OCI-LY1 (cell line): Measurements from ENCODE around the gene MARK2.

Experiments
- H2AFZ ChIP-seq: fragments of 200-600 bp; sonication (generic), shearing (Covaris generic); 2 replicates; pipeline ENCODE4 v1.6.0; 2014; ENCODE audit warnings: antibody characterized with exemption, mild to moderate bottlenecking, low read length
- H3F3A ChIP-seq: fragments of 200-600 bp; sonication (generic), shearing (Covaris generic); 2 replicates; pipeline ENCODE4 v1.6.0; 2014; ENCODE audit warnings: mild to moderate bottlenecking, antibody characterized with exemption, low read length, moderate library complexity; ENCODE audit not compliant: insufficient read depth
- H3K27ac ChIP-seq: fragments of 200-600 bp; sonication (generic); 2 replicates; pipeline ENCODE4 v1.5.1; 2014; ENCODE audit warnings: low read length, mixed run types, mild to moderate bottlenecking, low read depth; ENCODE audit not compliant: poor library complexity, severe bottlenecking
- H3K27me3 ChIP-seq: fragments of 200-600 bp; sonication (generic); 2 replicates; pipeline ENCODE4 v1.6.0; 2014; ENCODE audit warnings: antibody characterized with exemption, mild to moderate bottlenecking, low read length, moderate library complexity; ENCODE audit not compliant: insufficient read depth
- H3K36me3 ChIP-seq: fragments of 200-600 bp; sonication (generic); 2 replicates; pipeline ENCODE4 v1.6.1; 2014; ENCODE audit warnings: mild to moderate bottlenecking, antibody characterized with exemption, low read length, moderate library complexity, mixed read lengths; ENCODE audit not compliant: insufficient read depth
- H3K4me1 ChIP-seq: fragments of 200-600 bp; sonication (generic); 2 replicates; pipeline ENCODE4 v1.5.1; 2014; ENCODE audit warnings: mild to moderate bottlenecking, low read length, moderate library complexity; ENCODE audit not compliant: insufficient read depth, severe bottlenecking
- H3K4me2 ChIP-seq: fragments of 200-600 bp; sonication (generic), shearing (Covaris generic); 2 replicates; pipeline ENCODE4 v1.6.1; 2014; ENCODE audit warnings: low read length
- H3K4me3 ChIP-seq: fragments of 200-600 bp; sonication (generic); 2 replicates; pipeline ENCODE4 v1.5.1; 2014; ENCODE audit warnings: low read length, low read depth, mild to moderate bottlenecking, mixed read lengths; ENCODE audit not compliant: poor library complexity, severe bottlenecking
- H3K79me2 ChIP-seq: fragments of 200-600 bp; shearing (Covaris generic); 2 replicates; pipeline ENCODE4 v1.6.1; 2016; ENCODE audit warnings: mixed run types, low read length, mixed read lengths; ENCODE audit not compliant: insufficient read depth
- H3K9ac ChIP-seq: fragments of 200-600 bp; sonication (generic), shearing (Covaris generic); 2 replicates; pipeline ENCODE4 v1.6.1; 2014; ENCODE audit warnings: mild to moderate bottlenecking, low read length, mixed read lengths
- H3K9me2 ChIP-seq: fragments of 200-600 bp; sonication (generic), shearing (Covaris generic); 2 replicates; pipeline ENCODE4 v1.6.1; 2014; ENCODE audit warnings: low read depth, mild to moderate bottlenecking, low read length, mixed read lengths
- H3K9me3 ChIP-seq: fragments of 200-600 bp; shearing (Covaris generic); 2 replicates; pipeline ENCODE4 v1.6.1; 2014; ENCODE audit warnings: low read length, mixed read lengths
- H4K20me1 ChIP-seq: fragments of 200-600 bp; sonication (generic), shearing (Covaris generic); 2 replicates; pipeline ENCODE4 v1.6.0; 2016; ENCODE audit warnings: mild to moderate bottlenecking, low read length; ENCODE audit not compliant: insufficient read depth
- EZH2 ChIP-seq: fragments of 200-600 bp; sonication (generic), shearing (Covaris generic); IDR thresholded peaks from 2 replicates; pipeline ENCODE4 v1.8.0; 2017; ENCODE audit warnings: borderline replicate concordance, mixed run types, mild to moderate bottlenecking, antibody characterized with exemption, low read length, moderate library complexity, mixed read lengths
- TF ChIP-seq, protein P1 (sequence below): fragments of 200-600 bp; sonication (generic), shearing (Covaris generic); IDR thresholded peaks from 2 replicates; pipeline ENCODE4 v1.5.1; 2017; ENCODE audit warnings: mild to moderate bottlenecking, antibody characterized with exemption, low read length, moderate library complexity, mixed read lengths

Gene MARK2

DNA sequence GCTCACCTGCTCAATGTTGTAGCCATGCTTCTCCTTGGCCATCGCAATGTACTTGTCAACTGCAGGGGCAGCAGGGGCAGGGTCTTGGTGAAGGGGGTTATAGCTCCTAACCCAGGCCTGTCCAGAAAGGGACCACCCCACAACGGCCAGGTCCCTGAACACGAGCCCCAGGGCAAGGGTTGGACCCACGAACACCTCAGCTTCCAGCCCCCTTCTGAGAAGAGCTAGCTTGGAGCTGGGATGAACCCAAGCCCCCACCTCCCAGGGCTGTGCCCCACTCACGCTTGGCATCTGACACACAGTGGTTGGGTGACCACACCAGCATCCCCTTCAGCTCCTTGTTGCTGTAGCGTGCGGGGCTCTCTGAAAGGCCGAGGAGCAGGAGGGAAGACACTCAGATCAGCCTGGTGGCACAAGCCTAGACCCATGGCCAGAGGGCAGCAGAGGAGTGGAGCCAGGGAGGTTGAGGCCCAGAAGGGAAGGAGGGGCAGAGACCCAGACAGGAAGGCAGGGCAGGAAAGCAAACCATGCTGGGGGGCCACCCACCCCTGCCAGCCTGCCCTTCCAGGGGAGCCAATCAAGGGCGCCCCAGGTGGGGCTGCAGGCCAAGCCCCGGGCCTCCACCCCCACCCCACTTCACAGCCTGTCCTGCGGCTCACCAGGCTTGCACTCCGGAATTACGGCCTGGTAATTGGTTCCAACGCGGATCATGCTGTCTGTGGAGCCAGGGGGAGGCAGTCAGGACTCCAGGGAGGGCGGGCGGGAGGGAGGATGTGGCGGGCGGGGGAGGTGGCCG is 76.2 kb downstream of the MARK2 start:
- no peak overlapping the region for H3K27ac ChIP-seq
- no peaks in the 10 kb centered on the region for H3K9me3 ChIP-seq
- no peaks in the 10 kb centered on the region for H3K9me2 ChIP-seq
- H2AFZ ChIP-seq: no peak overlapping the region
- H3K27me3 ChIP-seq: no peaks in the 10 kb centered on the region
- TF ChIP-seq EZH2: no peak
- TF ChIP-seq, protein P1, sequence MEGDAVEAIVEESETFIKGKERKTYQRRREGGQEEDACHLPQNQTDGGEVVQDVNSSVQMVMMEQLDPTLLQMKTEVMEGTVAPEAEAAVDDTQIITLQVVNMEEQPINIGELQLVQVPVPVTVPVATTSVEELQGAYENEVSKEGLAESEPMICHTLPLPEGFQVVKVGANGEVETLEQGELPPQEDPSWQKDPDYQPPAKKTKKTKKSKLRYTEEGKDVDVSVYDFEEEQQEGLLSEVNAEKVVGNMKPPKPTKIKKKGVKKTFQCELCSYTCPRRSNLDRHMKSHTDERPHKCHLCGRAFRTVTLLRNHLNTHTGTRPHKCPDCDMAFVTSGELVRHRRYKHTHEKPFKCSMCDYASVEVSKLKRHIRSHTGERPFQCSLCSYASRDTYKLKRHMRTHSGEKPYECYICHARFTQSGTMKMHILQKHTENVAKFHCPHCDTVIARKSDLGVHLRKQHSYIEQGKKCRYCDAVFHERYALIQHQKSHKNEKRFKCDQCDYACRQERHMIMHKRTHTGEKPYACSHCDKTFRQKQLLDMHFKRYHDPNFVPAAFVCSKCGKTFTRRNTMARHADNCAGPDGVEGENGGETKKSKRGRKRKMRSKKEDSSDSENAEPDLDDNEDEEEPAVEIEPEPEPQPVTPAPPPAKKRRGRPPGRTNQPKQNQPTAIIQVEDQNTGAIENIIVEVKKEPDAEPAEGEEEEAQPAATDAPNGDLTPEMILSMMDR: no peak
- no peak overlapping the region for H3K9ac ChIP-seq
- no peak overlapping the region for H3K4me3 ChIP-seq
- no peak overlapping the region for H3K4me2 ChIP-seq
- peaks cover 2% of the 10 kb centered on the region; the same call in 1 of the 2 replicates for H3K36me3 ChIP-seq
- H3K4me1 ChIP-seq: peaks cover 39% of the 10 kb centered on the region
- H4K20me1 ChIP-seq: no peaks in the 10 kb centered on the region
- H3K79me2 ChIP-seq: no peaks in the 10 kb centered on the region
- H3F3A ChIP-seq: no peaks in the 10 kb centered on the region

DNA sequence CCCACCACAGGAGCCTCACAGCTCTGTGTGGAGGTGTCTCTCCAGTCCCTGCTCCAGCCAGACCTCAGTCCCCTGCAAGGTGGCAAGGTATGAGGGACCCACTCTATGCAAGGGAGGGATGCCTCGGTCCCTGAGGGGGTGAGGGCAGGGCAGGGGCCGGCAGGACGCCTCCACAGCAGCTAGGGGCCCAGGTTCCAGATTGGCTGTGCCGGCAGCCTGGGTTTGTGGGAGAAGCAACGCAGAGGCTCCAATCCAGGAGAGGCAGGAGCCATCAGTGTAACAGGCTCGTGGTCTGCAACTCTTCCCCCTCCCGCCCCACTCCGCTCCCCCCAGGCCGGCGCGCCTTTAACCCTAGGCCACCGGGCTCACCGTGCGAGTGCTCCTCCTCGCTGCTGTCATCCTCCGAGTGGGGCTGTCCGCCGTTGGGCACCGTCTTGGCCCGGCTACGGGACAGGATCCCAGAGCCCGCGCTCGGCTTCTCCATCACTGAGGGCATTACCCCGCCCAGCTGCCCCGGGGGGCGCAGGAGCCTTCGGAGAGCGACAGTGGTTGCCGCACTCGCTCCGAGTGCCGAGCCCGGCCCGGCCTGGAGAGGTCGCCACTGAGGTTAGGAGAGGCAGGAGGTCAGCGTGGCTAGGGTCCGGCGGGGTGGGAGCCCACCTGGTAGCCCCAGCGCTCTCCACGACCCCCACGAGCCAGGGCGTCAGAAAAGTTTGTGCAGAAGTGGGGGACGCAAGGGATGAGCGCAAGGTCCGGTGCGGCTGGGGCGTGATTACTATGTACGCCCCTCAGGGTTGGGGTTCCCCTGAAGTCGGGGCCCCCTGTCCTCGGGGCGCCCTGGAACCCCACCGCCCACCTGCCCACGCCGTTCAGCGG is 77.3 kb downstream of the MARK2 start:
- no peaks in the 10 kb centered on the region for H4K20me1 ChIP-seq
- no peaks in the 10 kb centered on the region for H3K79me2 ChIP-seq
- no peak overlapping the region for H3K27ac ChIP-seq
- no peaks in the 10 kb centered on the region; the same call in 1 of the 2 replicates for H3K27me3 ChIP-seq
- H2AFZ ChIP-seq: no peak overlapping the region
- TF ChIP-seq EZH2: no peak
- TF ChIP-seq, protein P1: peak; percentile 82
- H3K4me2 ChIP-seq: peak overlapping the region; percentile 98
- no peaks in the 10 kb centered on the region for H3K9me3 ChIP-seq
- H3K4me3 ChIP-seq: peak overlapping the region; percentile 73
- H3K9me2 ChIP-seq: no peaks in the 10 kb centered on the region
- peaks cover 42% of the 10 kb centered on the region for H3K4me1 ChIP-seq
- H3F3A ChIP-seq: no peaks in the 10 kb centered on the region
- H3K9ac ChIP-seq: peak overlapping the region; percentile 68; the same call in 1 of the 2 replicates
- H3K36me3 ChIP-seq: no peaks in the 10 kb centered on the region

DNA sequence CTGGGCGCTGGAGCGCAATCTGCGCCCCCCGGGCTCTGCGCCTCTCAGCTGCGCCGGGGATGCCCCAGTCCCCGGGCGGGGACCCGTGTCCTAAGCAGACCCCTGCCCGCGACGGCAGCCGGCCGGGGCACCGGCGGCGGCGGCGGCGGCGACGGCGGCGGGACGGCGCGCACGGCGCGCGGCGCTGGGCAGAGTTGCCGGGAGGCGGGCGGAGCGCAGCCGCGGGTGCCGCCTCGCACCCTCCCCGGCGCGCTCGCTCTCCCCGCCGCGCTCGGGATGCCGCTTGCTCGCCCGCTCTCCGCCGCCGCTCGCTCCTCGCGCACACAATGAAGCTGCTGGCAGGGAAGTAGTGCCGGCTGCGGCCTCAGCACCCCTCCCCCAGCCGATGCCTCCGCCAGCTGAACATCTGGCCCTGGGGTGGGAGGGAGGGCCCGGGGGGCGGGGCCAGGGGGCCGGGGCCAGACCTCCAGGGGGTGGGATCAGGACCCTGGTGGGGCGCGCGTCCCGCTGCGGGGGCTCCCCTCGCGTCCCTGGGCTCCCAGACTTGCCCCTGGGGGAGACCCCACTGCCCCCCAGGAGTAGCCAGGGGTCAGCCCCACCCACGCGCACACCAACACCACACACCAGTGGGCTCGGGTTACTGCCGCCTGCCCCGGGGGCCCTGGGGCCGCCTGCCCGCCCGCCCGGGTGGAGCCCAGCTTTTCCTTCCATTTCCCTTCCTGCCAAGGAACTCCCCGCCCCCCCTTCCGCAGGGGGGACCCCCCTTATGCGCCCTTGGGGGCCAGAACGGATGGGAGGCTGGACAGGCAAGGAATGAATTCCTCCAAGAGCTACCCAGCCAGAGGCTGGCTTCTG is 78.2 kb downstream of the MARK2 start, which contains the start of gene RCOR2:
TSS of gene RCOR2 (minus strand) at position 328 of the 855 bp plus-strand sequence. CDS start 708 bp downstream, outside the sequence.
- H3K4me2 ChIP-seq: peak within 1 kb of the TSS; percentile 98
- no peaks in the 10 kb centered on the region for H3K79me2 ChIP-seq
- H3K4me1 ChIP-seq: peaks cover 42% of the 10 kb centered on the region
- peak within 1 kb of the TSS; percentile 59 for H3K27ac ChIP-seq
- no peak within 1 kb of the TSS for H2AFZ ChIP-seq
- no peaks in the 10 kb centered on the region for H3F3A ChIP-seq
- H3K4me3 ChIP-seq: peak within 1 kb of the TSS; percentile 73
- no peaks in the 10 kb centered on the region; the same call in 1 of the 2 replicates for H3K27me3 ChIP-seq
- H3K9me2 ChIP-seq: no peaks in the 10 kb centered on the region
- H3K9ac ChIP-seq: peak within 1 kb of the TSS; percentile 68
- TF ChIP-seq, protein P1: no peak
- no peak for TF ChIP-seq EZH2
- H3K36me3 ChIP-seq: no peaks in the 10 kb centered on the region
- no peaks in the 10 kb centered on the region for H3K9me3 ChIP-seq
- H4K20me1 ChIP-seq: no peaks in the 10 kb centered on the region
